Endothelial cell (in vitro differentiated cells): ENCODE data around the gene PNPT1. TPM values are rescaled to one million over a fixed set of nuclear protein-coding genes. Genes with fewer than 3 reads are reported as not detected.
"Not testable (repeated sequence)": the region's sequence is repeated elsewhere in the genome, so short reads cannot be mapped to it uniquely, and the experiment has no call there.

Source experiments
- DNase-seq: peaks from one replicate; pipeline ENCODE4 v3.0.0; 2021; ENCODE audit warnings: low spot score
- H3K27ac Mint-ChIP-seq: one replicate; pipeline ENCODE4 v1.8.0; 2021; ENCODE audit warnings: mixed read lengths, inconsistent platforms; ENCODE audit not compliant: unreplicated experiment
- H3K27me3 Mint-ChIP-seq: one replicate; pipeline ENCODE4 v1.8.0; 2021; ENCODE audit warnings: mild to moderate bottlenecking, moderate library complexity, mixed read lengths, inconsistent platforms; ENCODE audit not compliant: unreplicated experiment
- H3K36me3 Mint-ChIP-seq: one replicate; pipeline ENCODE4 v1.8.0; 2021; ENCODE audit warnings: mild to moderate bottlenecking, low read depth, mixed read lengths, inconsistent platforms; ENCODE audit not compliant: unreplicated experiment
- H3K4me1 Mint-ChIP-seq: one replicate; pipeline ENCODE4 v1.8.0; 2021; ENCODE audit warnings: mild to moderate bottlenecking, mixed read lengths, inconsistent platforms; ENCODE audit not compliant: unreplicated experiment
- H3K4me3 Mint-ChIP-seq: one replicate; pipeline ENCODE4 v1.8.0; 2021; ENCODE audit warnings: mild to moderate bottlenecking, mixed read lengths, inconsistent platforms; ENCODE audit not compliant: unreplicated experiment
- H3K9me3 Mint-ChIP-seq: one replicate; pipeline ENCODE4 v1.8.0; 2021; ENCODE audit warnings: mixed read lengths, inconsistent platforms; ENCODE audit not compliant: unreplicated experiment
- CTCF ChIP-seq: fragments of 200-600 bp; sonication (generic); IDR thresholded peaks from one replicate; pipeline ENCODE4 v1.5.0; 2021; ENCODE audit warnings: antibody characterized with exemption; ENCODE audit not compliant: unreplicated experiment
- total RNA-seq: library from RNA; stranded (reverse); fragmentation: NEBNext Ultra II Directional; extraction: Animal tissue kit (Norgen Biotek cat#: 25700); gene quantifications from one replicate; pipeline ENCODE4 v1.2.1, GENCODE V29; 2021; ENCODE audit not compliant: unreplicated experiment

PNPT1 gene
- total RNA-seq, 1 donor from 2014 or later, result 24.9 TPM

- no peak for DNase-seq
- no peaks in the 10 kb centered on the region for H3K9me3 Mint-ChIP-seq
- no peak for TF ChIP-seq CTCF
- no peak overlapping the region for H3K27ac Mint-ChIP-seq
- H3K27me3 Mint-ChIP-seq, result peaks cover 5% of the 10 kb centered on the region
- no peak overlapping the region for H3K4me3 Mint-ChIP-seq
- no peaks in the 10 kb centered on the region for H3K36me3 Mint-ChIP-seq
- H3K4me1 Mint-ChIP-seq, result peaks cover 17% of the 10 kb centered on the region
These were observed 14.1 kb upstream of the PNPT1 start for GRCh38 chr2:55707751-55708150.

GRCh38 chr2:55706258-55706657 is 12.6 kb upstream of the PNPT1 start:
- H3K4me3 Mint-ChIP-seq, DNase-seq, H3K9me3 Mint-ChIP-seq, H3K36me3 Mint-ChIP-seq, H3K27me3 Mint-ChIP-seq, H3K27ac Mint-ChIP-seq: not testable (repeated sequence)
- peaks cover 19% of the 10 kb centered on the region for H3K4me1 Mint-ChIP-seq

GRCh38 chr2:55705027-55705653 is 11.5 kb upstream of the PNPT1 start:
- no peak for DNase-seq
- peaks cover 22% of the 10 kb centered on the region for H3K4me1 Mint-ChIP-seq
- no peaks in the 10 kb centered on the region for H3K36me3 Mint-ChIP-seq
- no peak overlapping the region for H3K4me3 Mint-ChIP-seq
- no peaks in the 10 kb centered on the region for H3K9me3 Mint-ChIP-seq
- peaks cover 5% of the 10 kb centered on the region for H3K27me3 Mint-ChIP-seq
- no peak overlapping the region for H3K27ac Mint-ChIP-seq
- TF ChIP-seq CTCF, result no peak

GRCh38 chr2:55703350-55703749 is 9.7 kb upstream of the PNPT1 start:
- Mint-ChIP-seq H3K4me1 (peaks cover 36% of the 10 kb centered on the region), H3K9me3 (no peaks in the 10 kb centered on the region), H3K36me3 (peaks cover 6% of the 10 kb centered on the region), H3K27ac (no peak overlapping the region), H3K4me3 (no peak overlapping the region), H3K27me3 (peaks cover 8% of the 10 kb centered on the region)
- DNase-seq, result no peak
- TF ChIP-seq CTCF, result no peak

GRCh38 chr2:55692740-55693139 is 904 bp downstream of the PNPT1 start:
- not testable (repeated sequence) for H3K36me3 Mint-ChIP-seq, DNase-seq, H3K9me3 Mint-ChIP-seq, H3K27ac Mint-ChIP-seq, H3K4me1 Mint-ChIP-seq, H3K27me3 Mint-ChIP-seq
- H3K4me3 Mint-ChIP-seq, result peak overlapping the region; percentile 95

GRCh38 chr2:55672630-55673029 is 21.0 kb downstream of the PNPT1 start:
- Mint-ChIP-seq H3K9me3 (no peaks in the 10 kb centered on the region), H3K27me3 (no peaks in the 10 kb centered on the region), H3K4me1 (no peaks in the 10 kb centered on the region), H3K27ac (no peak overlapping the region), H3K36me3 (no peaks in the 10 kb centered on the region), H3K4me3 (no peak overlapping the region)
- TF ChIP-seq CTCF, result no peak
- DNase-seq, result no peak
